GM10266 (cell line): ENCODE results near the gene FOXQ1.

Experiments used
- DNase-seq: peaks from one replicate; pipeline ENCODE4 v3.0.0; 2012; ENCODE audit errors: extremely low spot score
- TF ChIP-seq, protein P1 (sequence below): IDR thresholded peaks from 2 replicates; pipeline ENCODE4 v1.5.1; 2012; ENCODE audit warnings: mild to moderate bottlenecking, low read depth; ENCODE audit not compliant: control insufficient read depth, insufficient read depth; ENCODE audit errors: missing control alignments

FOXQ1 gene

DNA sequence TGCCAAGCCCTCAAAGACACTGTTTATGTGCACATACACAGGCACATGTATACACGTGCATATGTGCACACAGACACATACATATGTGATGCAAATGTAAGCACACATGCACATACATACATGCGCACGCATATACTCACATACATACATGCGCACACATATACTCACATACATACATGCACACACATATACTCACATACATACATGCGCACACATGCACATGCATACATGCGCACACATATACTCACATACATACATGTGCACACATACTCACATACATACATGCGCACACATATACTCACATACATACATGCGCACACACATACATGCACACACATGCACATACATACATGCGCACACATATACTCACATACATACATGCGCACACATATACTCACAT lies 20.5 kb upstream of the FOXQ1 start:
- no peak for DNase-seq
- TF ChIP-seq, protein P1, sequence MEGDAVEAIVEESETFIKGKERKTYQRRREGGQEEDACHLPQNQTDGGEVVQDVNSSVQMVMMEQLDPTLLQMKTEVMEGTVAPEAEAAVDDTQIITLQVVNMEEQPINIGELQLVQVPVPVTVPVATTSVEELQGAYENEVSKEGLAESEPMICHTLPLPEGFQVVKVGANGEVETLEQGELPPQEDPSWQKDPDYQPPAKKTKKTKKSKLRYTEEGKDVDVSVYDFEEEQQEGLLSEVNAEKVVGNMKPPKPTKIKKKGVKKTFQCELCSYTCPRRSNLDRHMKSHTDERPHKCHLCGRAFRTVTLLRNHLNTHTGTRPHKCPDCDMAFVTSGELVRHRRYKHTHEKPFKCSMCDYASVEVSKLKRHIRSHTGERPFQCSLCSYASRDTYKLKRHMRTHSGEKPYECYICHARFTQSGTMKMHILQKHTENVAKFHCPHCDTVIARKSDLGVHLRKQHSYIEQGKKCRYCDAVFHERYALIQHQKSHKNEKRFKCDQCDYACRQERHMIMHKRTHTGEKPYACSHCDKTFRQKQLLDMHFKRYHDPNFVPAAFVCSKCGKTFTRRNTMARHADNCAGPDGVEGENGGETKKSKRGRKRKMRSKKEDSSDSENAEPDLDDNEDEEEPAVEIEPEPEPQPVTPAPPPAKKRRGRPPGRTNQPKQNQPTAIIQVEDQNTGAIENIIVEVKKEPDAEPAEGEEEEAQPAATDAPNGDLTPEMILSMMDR = no peak

DNA sequence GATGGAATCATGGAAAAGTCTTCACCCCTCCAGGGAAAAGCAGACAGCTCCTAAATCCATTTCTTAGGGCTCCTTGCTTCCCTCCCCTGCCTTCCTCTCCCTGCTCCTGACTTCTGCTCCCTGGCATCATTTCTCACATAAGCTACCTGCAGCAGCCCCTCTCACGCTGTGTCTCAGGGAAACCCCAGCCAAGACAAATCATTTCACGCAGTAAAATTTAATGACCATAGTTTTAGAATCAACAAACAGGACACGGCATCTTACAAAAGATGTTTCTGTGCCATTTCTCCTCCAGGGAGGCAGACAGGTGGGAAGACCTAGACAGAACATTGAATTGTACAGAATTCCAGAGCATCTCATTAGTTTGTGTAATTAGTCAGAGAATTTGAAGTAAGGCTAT lies 16.5 kb upstream of the FOXQ1 start:
- TF ChIP-seq, protein P1 = no peak
- no peak for DNase-seq

DNA sequence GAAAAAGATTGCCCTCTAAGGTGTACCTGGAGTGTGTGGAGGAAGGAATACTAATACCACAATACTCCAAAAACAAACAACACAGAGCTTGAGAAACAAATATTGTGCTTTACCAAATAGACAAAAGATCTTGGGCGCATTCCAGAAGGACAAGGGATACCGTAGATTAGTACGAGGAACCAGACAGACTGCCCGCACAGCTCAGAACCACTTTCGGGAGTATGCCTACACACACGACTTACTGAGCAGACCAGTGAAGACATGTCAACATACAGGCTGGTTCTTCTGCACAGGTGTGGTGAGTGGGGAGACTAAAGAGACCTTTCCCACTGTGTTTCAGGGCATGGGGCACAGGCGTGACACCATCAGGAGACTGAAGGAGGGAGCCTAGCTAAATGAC lies 15.8 kb upstream of the FOXQ1 start:
- no peak for DNase-seq
- TF ChIP-seq, protein P1 = no peak

DNA sequence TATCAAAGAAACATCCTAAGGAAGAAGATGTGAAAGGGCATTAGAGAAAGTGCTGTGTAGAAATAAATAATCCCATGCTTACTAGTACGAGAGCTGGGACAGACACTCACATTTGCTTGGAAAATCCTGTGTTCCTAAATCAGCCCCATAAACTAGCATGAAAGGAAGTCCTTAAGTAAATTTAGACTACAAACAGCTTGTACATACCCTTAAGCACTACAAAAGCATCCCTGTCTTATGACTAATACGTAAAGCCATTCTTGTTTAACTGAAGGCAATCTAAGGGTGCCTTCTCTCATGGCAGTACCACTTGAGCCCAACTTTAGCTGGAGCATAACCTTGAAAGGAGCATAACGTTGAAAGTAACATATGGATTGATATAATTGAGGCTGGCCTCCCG lies 15.4 kb upstream of the FOXQ1 start:
- TF ChIP-seq, protein P1 = no peak
- no peak for DNase-seq

GRCh38 chr6:1297746-1298145 lies 14.2 kb upstream of the FOXQ1 start:
- DNase-seq = no peak
- TF ChIP-seq, protein P1 = no peak

DNA sequence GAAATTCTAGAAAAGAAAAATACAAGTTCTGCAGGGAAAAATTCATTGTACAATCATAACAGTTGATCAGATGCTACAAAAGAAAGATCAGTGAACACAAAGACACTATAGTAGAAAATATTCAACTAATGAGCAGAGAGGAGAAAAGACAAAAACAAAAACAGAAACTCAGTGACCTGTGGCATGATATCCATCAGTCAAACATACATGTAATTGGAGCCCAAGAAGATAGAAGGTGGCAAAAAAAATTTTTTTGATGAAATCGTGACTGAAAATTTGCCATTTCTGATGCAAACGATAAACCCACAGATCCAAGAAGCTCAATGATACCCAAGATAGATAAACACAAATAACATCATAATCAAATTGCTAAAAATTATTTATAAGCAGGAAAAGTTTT lies 13.1 kb upstream of the FOXQ1 start:
- TF ChIP-seq, protein P1 = no peak
- no peak for DNase-seq

DNA sequence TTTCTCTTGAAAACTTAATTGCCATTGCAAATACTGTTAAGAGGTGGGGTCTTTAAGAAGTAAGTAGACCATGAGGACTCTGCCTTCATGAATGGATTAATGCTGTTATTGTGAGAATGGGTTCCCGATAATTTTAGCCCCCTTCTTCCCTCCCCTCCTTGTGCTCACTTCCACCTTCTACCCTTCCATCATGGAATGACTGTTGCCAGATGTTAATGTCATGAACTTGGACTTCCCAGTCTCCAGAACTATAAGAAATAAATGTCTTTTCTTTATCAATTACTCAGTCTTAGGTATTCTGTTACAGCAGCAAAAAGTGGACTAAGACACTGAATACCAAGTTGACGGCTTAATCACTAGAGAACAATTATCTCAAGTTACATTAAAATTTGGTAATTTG lies 5.8 kb upstream of the FOXQ1 start:
- TF ChIP-seq, protein P1 = no peak
- DNase-seq = no peak

DNA sequence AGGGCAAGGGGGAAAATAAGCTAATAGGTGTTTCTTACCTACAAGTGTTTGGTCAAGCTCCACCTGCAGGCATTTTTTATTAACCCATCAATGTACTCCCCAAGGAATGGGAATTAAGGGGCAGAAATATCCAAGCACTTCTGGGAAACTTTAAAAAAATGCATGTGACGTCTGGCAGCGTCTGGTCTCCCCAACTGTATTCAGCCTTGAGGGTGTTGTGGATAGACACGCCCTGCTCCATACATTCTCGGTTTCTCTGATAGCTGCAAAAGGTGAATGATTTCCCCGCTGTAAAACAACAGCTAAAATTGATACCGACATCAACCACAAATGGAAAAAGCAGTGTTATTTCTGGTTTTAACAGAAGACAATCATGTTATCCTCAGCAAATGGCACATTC lies 2.5 kb upstream of the FOXQ1 start:
- TF ChIP-seq, protein P1 = no peak
- no peak for DNase-seq
